ENCODE results near the gene CDH13.
A peak's percentile ranks its signal among the peaks of the same experiment; 100 is the strongest.

DNA sequence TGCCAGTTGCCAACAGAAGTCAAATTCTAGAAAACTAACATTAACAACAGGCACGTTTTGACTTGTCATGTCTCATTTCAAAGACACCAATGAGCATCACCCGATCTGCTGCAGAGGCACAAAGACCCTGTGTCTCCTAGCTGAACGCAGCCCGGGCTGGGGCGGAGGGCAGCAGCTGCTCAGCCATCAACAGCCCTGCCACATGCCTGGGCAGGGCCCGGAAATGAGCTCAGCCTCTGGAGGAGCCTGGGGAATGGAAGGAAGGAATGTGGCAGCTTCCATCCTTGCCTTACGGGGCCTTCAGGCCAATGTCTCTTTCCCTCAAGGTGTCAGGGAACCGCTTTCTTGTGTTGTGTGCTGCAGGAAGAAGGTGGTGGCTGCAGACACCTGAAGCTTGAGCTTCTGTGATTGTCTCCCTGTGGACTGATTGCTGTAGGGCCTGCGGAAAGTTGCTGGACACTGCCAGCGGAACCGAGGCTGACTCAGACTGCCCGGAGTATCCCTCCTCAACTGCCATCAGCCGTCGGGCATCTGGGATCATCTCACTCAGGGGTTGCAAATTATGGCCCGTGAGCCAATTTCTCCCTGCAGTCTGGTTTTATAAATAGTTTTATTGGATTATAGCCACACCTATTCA, 7.3 kb downstream of the CDH13 start:
- TF ChIP-seq POLR2AphosphoS5 (IDR thresholded peaks at IDR 0.05; ENCODE audit: insufficient read depth, low read depth, low read length) (peak; percentile 62), EZH2 (IDR thresholded peaks at IDR 0.05; ENCODE audit: borderline replicate concordance, low read depth, low read length, severe bottlenecking) (no peak)
- TF ChIP-seq, protein P1, sequence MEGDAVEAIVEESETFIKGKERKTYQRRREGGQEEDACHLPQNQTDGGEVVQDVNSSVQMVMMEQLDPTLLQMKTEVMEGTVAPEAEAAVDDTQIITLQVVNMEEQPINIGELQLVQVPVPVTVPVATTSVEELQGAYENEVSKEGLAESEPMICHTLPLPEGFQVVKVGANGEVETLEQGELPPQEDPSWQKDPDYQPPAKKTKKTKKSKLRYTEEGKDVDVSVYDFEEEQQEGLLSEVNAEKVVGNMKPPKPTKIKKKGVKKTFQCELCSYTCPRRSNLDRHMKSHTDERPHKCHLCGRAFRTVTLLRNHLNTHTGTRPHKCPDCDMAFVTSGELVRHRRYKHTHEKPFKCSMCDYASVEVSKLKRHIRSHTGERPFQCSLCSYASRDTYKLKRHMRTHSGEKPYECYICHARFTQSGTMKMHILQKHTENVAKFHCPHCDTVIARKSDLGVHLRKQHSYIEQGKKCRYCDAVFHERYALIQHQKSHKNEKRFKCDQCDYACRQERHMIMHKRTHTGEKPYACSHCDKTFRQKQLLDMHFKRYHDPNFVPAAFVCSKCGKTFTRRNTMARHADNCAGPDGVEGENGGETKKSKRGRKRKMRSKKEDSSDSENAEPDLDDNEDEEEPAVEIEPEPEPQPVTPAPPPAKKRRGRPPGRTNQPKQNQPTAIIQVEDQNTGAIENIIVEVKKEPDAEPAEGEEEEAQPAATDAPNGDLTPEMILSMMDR (IDR thresholded peaks at IDR 0.05; ENCODE audit: extremely low read depth in 1 of 2, insufficient read depth in 1 of 2, low read depth in 1 of 2, low read length in 2 of 2) = no peak

Measured in endothelial cell of umbilical vein (primary cell).